Right cardiac atrium (tissue), 5 donors: ENCODE results near the gene DET1. TPM values are rescaled to one million over a fixed set of nuclear protein-coding genes. Genes with fewer than 3 reads are reported as not detected.
A peak's percentile ranks its signal among the peaks of the same experiment; 100 is the strongest.

ENCODE experiments used
- ATAC-seq, 2 donors: fragments of 200-7000 bp; cut with Tn5 transposase; one replicate each; pipeline versions ENCODE4 v1.8.0 to v1.9.1; 2020; ENCODE audit warnings: moderate library complexity in 2 of 2, mild to moderate bottlenecking in 1 of 2
- DNase-seq, 3 donors: peaks; one replicate each; pipeline ENCODE4 v3.0.0-alpha.2; 2020
- H3K27ac ChIP-seq: one replicate; pipeline ENCODE4 v1.5.1; 2013; ENCODE audit warnings: mild to moderate bottlenecking, low read length, control low read depth, moderate library complexity
- H3K27me3 ChIP-seq: one replicate; pipeline ENCODE4 v1.6.1; 2013; ENCODE audit not compliant: control insufficient read depth, insufficient read depth
- H3K4me1 ChIP-seq: one replicate; pipeline ENCODE4 v1.6.1; 2013; ENCODE audit warnings: low read length; ENCODE audit not compliant: control insufficient read depth, insufficient read depth
- H3K4me3 ChIP-seq: one replicate; pipeline ENCODE4 v1.5.1; 2013; ENCODE audit warnings: low read length, control low read depth
- H3K9me3 ChIP-seq: one replicate; pipeline ENCODE4 v1.6.1; 2013; ENCODE audit warnings: low read length; ENCODE audit not compliant: control insufficient read depth
- WGBS: extraction: QIAGEN DNeasy Blood & Tissue Kit; methylation state at CpG from one replicate; pipeline ENCODE4 v1.1.7; 2013; 5-methylcytosine and 5-hydroxymethylcytosine counted together
- intact Hi-C, 4 donors: fragments of 100-400 bp; cut with DNase I; formaldehyde crosslinking; loops; one replicate each; pipeline versions ENCODE4 v1.11.0 to v1.14.0; 2022 to 2023
- polyA plus RNA-seq: library from polyadenylated mRNA; stranded (reverse); fragments of 200-250 nt; gene quantifications from one replicate; pipeline ENCODE4 v1.2.3, GENCODE V29; 2013
- total RNA-seq, 4 donors: library from RNA; stranded (reverse); fragmentation: NEBNext Ultra II Directional; extraction: Animal tissue kit (Norgen Biotek cat#: 25700); gene quantifications; one replicate each; pipeline ENCODE4 v1.2.1, GENCODE V29; 2021
- donor health status: healthy with polysubstance abuse.
- donor health status: DM: no; HTN: yes; CAD: no.
- donor health status: DM: no; HTN: no; CAD: no.
- donor health status: DM: no; HTN: yes; CAD: no; lungs with severe emphysema.
- donor health status: DM: yes; HTN: yes; CAD: no.

DET1 gene
- total and polyA plus RNA-seq, 5 donors: 5.1 to 8.0 (median 6.2) TPM

GRCh38 chr15:88493844-88494243 lies 52.6 kb downstream of the DET1 start:
- 87% methylated on average over 10 of the region's 10 CpGs for WGBS
- Histone ChIP-seq H3K4me3 (no peak overlapping the region), H3K27me3 (no peaks in the 10 kb centered on the region), H3K4me1 (peaks cover 4% of the 10 kb centered on the region), H3K27ac (no peak overlapping the region), H3K9me3 (no peaks in the 10 kb centered on the region)
- DNase-seq: no peak
- ATAC-seq: no peak
- intact Hi-C loops: no loop called here

- intact Hi-C loops: no loop called here
- 72% methylated on average over 10 of the region's 10 CpGs for WGBS
Measured at GRCh38 chr15:88491158-88491557, 55.3 kb downstream of the DET1 start.

GRCh38 chr15:88490036-88490435 lies 56.4 kb downstream of the DET1 start:
- DNase-seq (no peak), ATAC-seq (no peak)
- WGBS: 90% methylated on average over 3 of the region's 3 CpGs
- Histone ChIP-seq H3K27ac (no peak overlapping the region), H3K9me3 (no peaks in the 10 kb centered on the region), H3K4me1 (no peaks in the 10 kb centered on the region), H3K4me3 (no peak overlapping the region), H3K27me3 (no peaks in the 10 kb centered on the region)
- intact Hi-C loops: no loop called here

More at GRCh38 chr15:88491158-88491557, 55.3 kb downstream of the DET1 start:
- H3K27me3 ChIP-seq: no peaks in the 10 kb centered on the region
- peak in 1 of 2 donors; percentile 21 for ATAC-seq
- H3K9me3 ChIP-seq: no peaks in the 10 kb centered on the region
- H3K4me3 ChIP-seq: no peak overlapping the region
- no peak overlapping the region for H3K27ac ChIP-seq
- H3K4me1 ChIP-seq: no peaks in the 10 kb centered on the region
- no peak for DNase-seq

- intact Hi-C loops: no loop called here
- Histone ChIP-seq H3K4me3 (no peak overlapping the region), H3K27ac (no peak overlapping the region), H3K9me3 (no peaks in the 10 kb centered on the region), H3K4me1 (no peaks in the 10 kb centered on the region), H3K27me3 (no peaks in the 10 kb centered on the region)
- 76% methylated on average over 4 of the region's 4 CpGs for WGBS
- no peak for DNase-seq
- ATAC-seq: no peak
Measured at GRCh38 chr15:88489321-88489720, 57.2 kb downstream of the DET1 start.

GRCh38 chr15:88487796-88488523 lies 58.5 kb downstream of the DET1 start:
- WGBS: 61% methylated on average over 11 of the region's 11 CpGs
- no peak overlapping the region for H3K4me3 ChIP-seq
- no peaks in the 10 kb centered on the region for H3K27me3 ChIP-seq
- H3K27ac ChIP-seq: no peak overlapping the region
- no peak for DNase-seq
- H3K4me1 ChIP-seq: no peaks in the 10 kb centered on the region
- no peaks in the 10 kb centered on the region for H3K9me3 ChIP-seq
- ATAC-seq: no peak
- intact Hi-C loops: no loop called here

- no peaks in the 10 kb centered on the region for H3K27me3 ChIP-seq
- H3K4me3 ChIP-seq: no peak overlapping the region
- WGBS: 81% methylated on average over 2 of the region's 2 CpGs
- H3K27ac ChIP-seq: no peak overlapping the region
- no peak for DNase-seq
- H3K4me1 ChIP-seq: no peaks in the 10 kb centered on the region
- no peak for ATAC-seq
- intact Hi-C loops: no loop called here
- H3K9me3 ChIP-seq: no peaks in the 10 kb centered on the region
Measured at GRCh38 chr15:88487178-88487795, 59.2 kb downstream of the DET1 start.

DNA sequence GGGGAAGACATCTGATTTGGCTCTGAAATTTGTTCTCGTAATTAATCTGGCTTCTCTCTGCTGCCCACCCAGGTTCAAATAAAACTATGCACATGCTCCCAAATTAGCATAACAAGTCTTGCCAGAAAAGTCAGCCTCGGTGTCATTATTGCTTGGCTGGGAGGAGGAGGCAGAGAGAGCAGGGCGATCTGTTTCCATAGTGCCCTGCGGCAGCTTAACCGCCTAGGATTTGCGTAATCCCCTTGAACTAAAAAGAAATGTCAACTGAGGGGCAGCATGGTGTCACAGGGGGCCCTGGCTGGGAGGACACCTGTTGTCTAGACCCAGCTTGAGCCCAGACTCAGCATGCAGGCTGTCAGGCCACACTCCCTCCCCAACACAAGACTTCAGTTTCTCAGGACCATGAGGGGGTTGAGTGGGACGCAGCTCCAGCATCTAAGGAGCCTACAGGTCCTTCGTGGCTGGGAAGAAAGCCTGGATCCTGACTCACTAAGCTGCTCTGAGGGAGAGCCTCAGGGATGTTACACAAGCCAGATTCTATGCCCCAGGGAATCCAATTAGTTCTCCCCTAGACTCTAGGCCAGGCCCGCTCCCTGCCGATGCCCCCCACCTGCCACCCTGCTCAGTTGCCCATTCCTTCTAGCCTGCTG lies 61.7 kb downstream of the DET1 start:
- Histone ChIP-seq H3K27ac (no peak overlapping the region), H3K9me3 (no peaks in the 10 kb centered on the region)
- ATAC-seq: no peak

GRCh38 chr15:88482263-88482662 lies 64.2 kb downstream of the DET1 start:
- intact Hi-C loops: no loop called here
- WGBS: 61% methylated on average over 1 of the region's 1 CpG
- ATAC-seq (no peak), DNase-seq (no peak)
- no peaks in the 10 kb centered on the region for H3K27me3 ChIP-seq
- H3K27ac ChIP-seq: no peak overlapping the region
- no peaks in the 10 kb centered on the region for H3K9me3 ChIP-seq
- H3K4me1 ChIP-seq: no peaks in the 10 kb centered on the region
- no peak overlapping the region for H3K4me3 ChIP-seq

More for the DNA sequence above, 61.7 kb downstream of the DET1 start:
- 50% methylated on average over 10 of the region's 10 CpGs for WGBS
- no peak for DNase-seq
- intact Hi-C loops: no loop called here
- Histone ChIP-seq H3K4me1 (no peaks in the 10 kb centered on the region), H3K27me3 (no peaks in the 10 kb centered on the region), H3K4me3 (no peak overlapping the region)

- no peak for DNase-seq
- H3K27me3 ChIP-seq: no peaks in the 10 kb centered on the region
- WGBS: 67% methylated on average over 8 of the region's 8 CpGs
- no peak for ATAC-seq
- H3K4me3 ChIP-seq: no peak overlapping the region
- no peak overlapping the region for H3K27ac ChIP-seq
- no peaks in the 10 kb centered on the region for H3K4me1 ChIP-seq
- no peaks in the 10 kb centered on the region for H3K9me3 ChIP-seq
- intact Hi-C loops: no loop called here
Measured at GRCh38 chr15:88480981-88481380, 65.5 kb downstream of the DET1 start.

- Histone ChIP-seq H3K4me3 (no peak overlapping the region), H3K4me1 (no peaks in the 10 kb centered on the region), H3K9me3 (no peaks in the 10 kb centered on the region), H3K27ac (no peak overlapping the region), H3K27me3 (no peaks in the 10 kb centered on the region)
- 88% methylated on average over 3 of the region's 3 CpGs for WGBS
- DNase-seq (no peak), ATAC-seq (no peak)
- intact Hi-C loops: loop anchor here in 1 of 4 donors (5.0 kb wide), 1 partner anchor 133 kb away; no protein-coding TSS in a partner anchor
Measured at GRCh38 chr15:88479169-88479568, 67.3 kb downstream of the DET1 start.

DNA sequence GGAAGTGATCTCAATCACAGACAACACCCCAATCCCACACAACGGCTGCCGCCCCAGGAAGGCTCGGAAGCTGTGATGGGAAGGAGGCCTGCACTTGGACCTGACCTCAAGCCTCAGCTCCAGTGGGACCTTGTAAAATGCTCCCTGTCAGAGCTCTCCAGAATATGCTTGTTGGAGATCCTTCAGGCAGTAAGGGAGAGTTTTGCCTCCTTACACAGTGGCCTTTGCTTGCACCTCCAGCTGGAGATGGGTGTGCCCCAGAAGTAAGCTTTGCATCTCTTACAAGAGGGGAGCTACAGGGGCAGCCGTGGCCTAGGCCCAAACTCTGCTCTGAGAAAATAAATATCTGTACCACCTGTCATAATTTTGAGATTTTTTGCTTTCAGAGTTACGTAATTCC lies 68.6 kb downstream of the DET1 start:
- no peaks in the 10 kb centered on the region for H3K27me3 ChIP-seq
- no peak overlapping the region for H3K27ac ChIP-seq
- 92% methylated on average over 5 of the region's 5 CpGs for WGBS
- DNase-seq (no peak), ATAC-seq (no peak)
- no peaks in the 10 kb centered on the region for H3K4me1 ChIP-seq
- intact Hi-C loops: loop anchor here in 3 of 4 donors (2.0 to 5.0 kb wide), 2 partner anchors 134 to 137 kb away; no protein-coding TSS in a partner anchor
- H3K9me3 ChIP-seq: no peaks in the 10 kb centered on the region
- no peak overlapping the region for H3K4me3 ChIP-seq
